RPMI7951 (cell line): Measurements from ENCODE around the gene ZNRF3. TPM values are rescaled to one million over a fixed set of nuclear protein-coding genes. Genes with fewer than 3 reads are reported as not detected.
"Not testable (repeated sequence)": the region's sequence is repeated elsewhere in the genome, so short reads cannot be mapped to it uniquely, and the experiment has no call there.

Source experiments
- DNase-seq: peaks from one replicate; pipeline ENCODE4 v3.0.0-alpha.2; 2012; ENCODE audit warnings: low read depth
- total RNA-seq: library from RNA; depleted of rRNA; stranded (reverse); fragments of >200 nt; shearing (Covaris generic); gene quantifications from 2 replicates; pipeline ENCODE4 v1.2.3, GENCODE V29; 2014

The ZNRF3 gene
- total RNA-seq, 1 experiment from 2014 or later: 2.3 TPM

DNA sequence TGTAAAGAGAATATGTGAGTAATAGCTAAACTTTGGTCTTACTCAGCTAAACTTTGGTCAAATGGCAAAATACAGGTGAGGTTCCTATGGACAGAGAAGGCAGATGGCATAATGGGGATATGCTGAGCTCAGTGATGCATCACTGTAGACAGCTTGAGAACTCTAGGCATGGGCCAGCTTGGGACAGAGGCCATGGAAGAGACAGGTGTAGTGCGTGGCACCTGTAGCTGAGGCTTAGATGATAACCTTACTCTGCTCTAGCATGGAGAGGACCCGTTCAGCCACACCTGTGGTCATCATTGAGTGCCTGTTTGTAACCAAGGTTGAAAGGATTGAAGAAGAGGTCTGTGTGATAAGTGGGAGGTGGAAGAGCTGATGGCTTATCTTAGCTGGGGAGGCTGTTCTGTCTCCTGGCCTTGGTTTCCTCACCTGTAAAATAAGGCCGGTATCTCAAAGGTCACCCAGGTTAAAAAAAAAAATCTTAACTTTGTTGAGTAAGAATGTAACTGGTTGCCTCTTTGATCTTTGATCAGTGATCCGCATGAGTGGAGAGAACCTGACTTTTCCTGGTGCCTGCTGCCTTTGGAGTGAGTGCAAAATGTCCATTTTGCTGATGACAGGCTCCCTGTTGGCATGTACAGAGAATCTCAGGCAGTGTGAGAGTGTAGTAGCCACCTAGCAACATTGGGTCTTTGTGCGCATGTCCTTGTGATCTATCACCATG, 48.6 kb downstream of the ZNRF3 start:
- no peak for DNase-seq

DNA sequence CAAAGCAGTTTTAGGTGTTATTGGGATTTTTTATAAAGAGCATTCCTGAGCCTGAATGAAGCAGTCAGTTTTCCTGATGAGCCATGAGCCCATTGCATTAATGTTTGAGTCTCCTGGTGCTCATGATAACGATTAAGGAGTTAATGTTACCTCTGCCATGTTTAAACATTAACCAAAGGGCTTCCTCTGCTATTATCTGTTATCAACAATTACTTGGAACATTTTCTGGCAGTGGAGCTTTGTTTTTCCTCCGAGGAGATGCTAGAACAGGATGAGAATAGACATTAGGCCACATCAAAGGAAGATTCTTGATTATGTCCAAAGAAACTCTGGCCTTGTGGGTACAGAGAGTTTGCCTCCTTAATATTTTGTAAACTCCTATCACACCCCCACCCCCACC, 49.9 kb downstream of the ZNRF3 start:
- no peak for DNase-seq

DNA sequence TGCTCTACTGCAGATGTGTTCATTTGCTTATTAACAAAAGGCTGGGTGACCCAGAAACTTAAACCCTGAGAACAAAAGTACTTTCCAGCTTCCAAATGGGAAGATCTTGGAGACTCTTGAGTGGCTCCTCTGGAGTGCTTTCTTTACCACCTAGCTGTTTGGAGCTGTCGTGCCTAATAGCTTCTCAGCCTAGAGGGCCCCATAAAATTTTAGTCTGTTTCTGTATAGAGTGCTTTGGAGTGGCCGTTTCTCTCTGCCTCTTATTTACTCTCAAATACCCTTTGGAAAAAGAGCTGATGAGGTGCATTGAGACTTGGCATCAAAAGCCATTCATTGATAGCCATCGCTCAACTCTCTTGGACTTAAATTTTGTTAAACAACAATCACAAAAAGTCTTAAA, 50.7 kb downstream of the ZNRF3 start:
- no peak for DNase-seq

DNA sequence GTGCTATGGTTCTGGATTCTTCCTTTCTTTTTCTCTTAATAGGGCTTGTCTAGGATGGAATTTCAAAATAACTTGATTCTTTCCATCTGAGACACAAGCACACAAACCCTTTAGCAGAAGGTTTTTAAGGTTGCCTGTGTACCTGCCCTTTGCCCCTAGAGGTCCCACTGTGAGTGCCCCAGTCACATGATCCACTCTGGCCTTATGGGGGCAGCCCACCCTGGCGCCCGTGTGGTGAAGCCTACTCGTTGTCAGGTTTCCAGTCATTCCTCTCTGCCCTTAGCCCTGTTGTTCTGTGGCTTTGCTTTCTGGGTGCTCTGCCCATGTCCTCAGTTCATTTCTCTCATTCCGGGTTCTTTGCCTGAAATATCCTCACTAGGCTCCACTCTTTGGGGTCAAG, 51.8 kb downstream of the ZNRF3 start:
- no peak for DNase-seq

DNA sequence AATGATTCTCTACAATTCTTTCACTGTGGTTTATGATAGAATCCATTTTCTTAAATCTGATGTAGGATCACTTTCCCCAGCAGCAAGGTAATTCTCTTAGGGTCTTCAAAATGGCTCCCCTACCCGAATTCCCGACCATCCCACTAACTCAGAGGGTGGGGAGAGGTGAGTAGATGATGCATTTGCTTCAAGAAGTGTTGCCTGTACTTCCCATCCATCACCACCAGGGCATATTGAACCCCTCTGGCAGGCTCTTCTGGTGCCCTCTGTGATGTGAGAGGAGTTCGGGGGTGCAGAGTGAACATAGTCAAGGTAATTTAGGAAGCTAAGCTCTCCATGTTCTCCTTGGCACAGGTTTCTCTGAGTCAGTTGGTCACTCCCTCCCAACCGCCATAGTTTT, 52.3 kb downstream of the ZNRF3 start:
- no peak for DNase-seq

DNA sequence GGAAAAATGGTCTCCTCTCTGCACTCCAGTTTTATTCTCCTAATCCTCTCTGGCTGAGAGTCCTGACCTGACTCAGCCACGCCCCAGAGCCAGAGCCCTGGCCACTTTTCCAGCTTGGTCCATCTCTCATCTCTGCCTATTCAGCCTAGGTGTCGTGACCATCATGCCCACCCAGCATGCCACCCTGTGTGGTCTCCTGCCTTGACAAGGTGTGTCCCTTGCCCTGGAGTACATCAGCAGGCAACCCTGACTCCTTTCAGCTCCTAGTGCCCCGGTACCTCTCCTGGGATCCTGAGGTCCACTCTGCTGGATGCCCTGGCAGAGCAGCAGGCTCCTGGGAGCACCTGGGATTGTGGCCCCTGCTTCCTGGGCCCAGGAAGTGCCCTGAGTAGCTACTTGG, 52.8 kb downstream of the ZNRF3 start:
- DNase-seq: no peak

DNA sequence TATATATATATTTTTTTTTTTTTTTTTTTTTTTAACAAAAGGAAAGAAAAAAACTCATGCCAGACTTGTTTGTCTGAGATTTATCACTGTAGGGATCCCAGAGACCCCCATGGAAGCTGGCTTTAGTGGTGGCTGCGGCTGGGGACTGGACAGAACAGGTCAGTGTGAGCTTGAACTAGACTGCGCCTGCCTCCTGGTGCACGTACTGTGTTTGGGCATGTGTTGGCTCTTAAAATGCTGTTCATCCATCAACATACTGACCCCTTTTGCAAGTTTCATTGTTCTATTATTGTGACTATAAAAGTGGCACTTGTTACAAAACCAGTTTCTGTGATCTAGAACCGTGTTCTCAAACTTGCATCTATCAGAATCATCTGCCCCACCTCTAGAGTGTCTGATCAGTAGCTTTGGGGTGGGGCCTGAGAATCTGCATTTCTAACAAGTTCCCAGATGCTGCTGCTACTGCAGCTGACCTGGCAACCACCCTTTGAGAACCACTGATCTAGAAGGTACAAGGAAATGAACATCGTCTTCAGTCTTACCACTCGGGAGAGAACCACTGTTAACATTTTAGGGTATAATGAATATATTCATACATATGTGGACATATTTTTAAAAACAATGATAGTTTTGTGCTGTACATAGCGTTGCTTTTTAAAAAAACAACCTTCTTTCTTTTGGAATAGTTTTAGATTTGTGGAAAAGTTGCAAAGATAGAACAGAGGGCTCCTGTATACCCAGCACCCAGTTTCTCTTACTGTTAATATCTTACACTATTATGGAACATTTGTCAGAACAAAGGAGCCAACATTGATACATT, 54.0 kb downstream of the ZNRF3 start:
- no peak for DNase-seq

DNA sequence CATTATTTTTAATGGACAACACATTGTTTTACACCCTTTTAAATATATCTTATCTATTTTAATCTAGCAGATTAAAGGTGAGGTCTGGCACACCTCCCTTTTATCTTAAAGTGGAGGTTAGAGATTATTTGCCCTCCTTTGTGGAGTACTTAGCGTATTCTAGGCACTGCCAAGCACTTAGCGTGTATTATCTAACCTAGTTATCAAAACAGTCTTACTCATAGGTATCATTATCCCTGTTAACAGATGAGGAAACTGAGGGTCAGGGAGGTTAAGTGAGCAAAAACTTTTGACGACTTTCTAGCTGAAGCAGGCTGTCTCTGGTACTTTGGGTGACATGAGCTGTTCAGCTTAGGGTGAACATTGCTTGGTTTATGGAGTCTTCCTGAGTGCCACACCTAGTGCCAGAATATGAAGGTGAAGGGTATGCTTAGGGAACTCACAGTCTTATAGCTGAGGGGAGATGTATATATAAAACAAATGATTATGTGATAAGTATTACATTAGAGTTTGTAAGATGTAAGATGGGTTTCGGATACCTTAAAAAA, 55.0 kb downstream of the ZNRF3 start:
- no peak for DNase-seq

DNA sequence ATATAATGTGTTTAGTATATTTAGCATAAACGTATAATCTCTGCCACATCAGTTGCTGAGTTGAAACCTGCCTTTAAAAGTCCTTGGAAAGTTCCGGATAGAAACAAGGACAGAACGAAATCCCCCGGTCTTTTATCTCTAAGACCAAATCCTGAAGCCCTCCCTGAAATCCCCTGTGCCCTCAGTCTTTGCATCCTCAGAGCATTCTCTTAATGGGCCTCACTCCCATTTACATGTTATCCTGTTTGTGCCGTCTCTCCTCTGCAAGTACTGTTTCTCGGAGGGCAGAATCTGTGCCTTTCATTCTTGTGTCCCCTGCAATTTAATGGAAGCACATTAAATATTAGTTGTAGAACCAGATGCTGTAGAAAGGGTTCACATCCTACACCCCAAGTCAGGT, 56.0 kb downstream of the ZNRF3 start:
- no peak for DNase-seq

DNA sequence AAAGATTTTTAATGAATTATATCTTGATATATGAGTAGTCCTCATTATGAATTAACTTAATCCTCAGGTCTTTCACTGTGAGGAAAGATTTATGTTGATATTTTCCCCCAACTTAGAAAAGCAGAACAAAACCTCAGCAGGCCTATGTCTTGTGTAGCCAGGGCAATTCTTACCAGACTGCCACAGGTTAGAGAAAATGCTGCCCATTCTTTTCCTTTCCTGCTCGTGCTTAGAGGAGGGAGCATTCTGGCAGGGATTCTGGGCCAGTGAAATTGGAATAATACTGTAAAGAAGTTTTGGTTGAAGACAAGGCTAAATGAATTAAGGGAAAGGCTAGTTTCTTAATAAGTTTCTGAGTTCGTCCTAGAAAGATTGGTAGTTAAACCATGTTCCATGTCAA, 56.6 kb downstream of the ZNRF3 start:
- DNase-seq: no peak

DNA sequence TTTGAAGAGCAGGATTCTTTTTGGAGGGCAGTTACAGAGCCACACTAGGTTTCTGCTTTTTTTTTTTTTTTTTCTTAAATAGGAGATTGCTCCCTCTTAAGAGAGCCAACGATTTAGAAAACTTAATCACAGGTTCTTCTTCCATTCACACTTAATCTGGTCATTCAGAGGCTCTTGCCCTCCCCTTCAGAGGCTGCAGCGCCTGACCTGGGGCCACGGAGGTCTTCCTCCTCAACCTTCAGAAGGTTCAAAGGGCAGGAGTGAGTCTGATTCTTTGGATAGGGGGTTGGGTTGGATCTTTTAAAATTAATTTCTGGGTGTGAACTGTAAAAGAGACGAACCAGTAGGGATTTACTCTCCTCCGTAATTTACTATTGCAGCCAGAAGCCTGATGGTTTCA, 57.1 kb downstream of the ZNRF3 start:
- no peak for DNase-seq

DNA sequence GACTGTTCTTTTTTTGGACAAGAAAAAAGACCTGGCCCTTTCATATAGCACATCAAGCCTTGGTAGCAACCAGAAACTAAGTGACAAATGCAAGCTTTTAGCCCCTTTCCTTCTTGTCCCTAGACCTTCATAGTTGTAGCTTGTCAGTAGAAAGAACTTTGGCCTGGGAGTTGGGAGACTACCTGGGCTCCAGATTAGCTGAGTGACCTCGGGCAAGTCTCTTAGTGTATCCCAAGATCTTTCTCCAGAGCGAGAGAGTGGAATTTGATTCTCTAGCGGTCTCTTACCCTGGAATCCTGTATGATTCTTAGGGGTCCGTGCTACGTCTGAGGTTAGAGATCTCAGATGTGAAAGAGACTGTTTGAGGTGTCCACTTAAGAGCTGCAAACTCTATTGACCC, 59.0 kb downstream of the ZNRF3 start:
- DNase-seq: no peak

DNA sequence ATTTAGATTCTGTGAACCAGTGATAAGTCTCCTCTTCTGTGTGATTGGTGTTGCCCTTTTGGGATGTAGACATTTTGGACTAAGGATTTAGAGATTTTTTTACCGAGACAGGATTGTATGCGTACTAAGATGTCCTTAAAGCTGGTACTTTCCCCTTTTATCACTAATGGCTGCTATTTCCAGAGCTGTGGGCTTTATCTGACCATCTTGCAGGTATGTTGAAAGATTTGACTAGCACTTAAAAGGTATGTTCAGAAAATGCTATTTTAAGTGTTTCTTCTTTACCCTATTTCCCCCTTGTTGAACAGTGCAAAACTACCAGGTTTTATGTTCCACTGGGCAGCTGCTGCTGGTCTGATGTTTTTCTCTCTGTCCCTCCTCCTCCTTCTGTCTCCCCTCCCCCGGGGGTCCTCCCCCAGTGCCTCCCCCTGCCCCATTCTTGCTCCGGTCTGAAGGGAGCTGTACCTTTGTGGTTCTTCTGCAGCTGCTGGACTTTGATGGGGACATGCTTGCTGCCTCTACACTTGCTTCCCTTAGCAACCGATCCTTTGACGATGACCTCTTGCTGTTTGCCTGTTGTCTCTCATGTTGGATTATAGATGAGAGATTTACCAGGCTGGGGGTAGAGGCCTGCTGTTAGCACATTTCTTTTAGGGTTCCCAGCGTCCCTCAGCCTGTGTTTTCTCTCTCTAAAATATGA, 59.6 kb downstream of the ZNRF3 start:
- DNase-seq: no peak

DNA sequence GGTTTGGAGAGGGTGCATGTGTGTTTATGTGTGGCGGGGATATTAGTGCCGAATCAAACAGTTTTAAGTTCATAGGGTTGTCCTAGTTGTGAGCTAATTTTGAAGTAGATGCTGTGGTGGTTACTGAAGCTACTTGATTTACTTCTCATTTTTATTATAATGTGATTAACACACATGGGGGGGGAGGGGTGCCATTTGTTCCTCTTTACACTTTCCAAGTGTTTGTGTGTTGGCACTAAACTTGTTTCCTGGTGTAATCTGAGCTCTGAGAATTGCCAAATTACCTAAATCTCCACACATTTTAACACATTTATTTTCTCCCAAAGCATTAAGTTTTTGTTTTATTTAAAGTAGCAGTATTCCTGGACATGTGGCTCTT, 60.1 kb downstream of the ZNRF3 start:
- no peak for DNase-seq

DNA sequence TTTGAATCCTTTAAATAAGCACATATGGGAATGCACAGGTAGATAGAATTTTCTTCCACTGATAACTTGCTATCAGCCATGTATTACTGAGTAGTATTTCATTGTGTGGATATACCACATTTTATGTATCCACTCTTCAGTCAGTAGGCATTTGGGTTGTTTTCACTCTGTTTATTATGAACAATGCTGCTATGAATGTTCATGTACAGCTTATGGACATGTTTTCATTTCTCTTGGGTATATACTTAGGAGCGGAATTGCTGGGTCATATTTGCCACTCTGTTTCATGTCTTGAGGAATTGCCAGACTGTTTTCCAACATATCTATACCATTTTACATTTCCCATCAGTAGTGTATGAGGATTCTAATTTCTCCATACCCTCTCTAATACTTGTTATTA, 63.8 kb downstream of the ZNRF3 start:
- no peak for DNase-seq

DNA sequence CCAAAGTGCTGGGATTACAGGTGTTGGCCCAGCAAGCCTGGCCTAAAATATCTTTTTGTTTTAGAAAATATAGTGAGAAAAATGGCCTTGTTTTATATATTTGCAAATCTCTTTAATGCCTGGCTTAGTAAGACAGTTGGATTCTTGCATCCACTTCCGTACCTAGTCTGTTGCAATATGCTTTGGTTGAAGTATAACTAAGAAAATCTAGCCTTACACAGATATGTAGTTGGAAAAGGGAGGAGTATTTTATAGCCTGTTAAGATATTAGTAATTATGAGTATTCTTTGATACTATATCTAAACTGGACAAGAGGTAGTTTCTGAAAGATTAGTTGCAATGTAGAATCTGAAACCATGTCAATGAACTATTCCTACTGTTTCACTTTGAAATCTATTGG, 65.1 kb downstream of the ZNRF3 start:
- DNase-seq: no peak

DNA sequence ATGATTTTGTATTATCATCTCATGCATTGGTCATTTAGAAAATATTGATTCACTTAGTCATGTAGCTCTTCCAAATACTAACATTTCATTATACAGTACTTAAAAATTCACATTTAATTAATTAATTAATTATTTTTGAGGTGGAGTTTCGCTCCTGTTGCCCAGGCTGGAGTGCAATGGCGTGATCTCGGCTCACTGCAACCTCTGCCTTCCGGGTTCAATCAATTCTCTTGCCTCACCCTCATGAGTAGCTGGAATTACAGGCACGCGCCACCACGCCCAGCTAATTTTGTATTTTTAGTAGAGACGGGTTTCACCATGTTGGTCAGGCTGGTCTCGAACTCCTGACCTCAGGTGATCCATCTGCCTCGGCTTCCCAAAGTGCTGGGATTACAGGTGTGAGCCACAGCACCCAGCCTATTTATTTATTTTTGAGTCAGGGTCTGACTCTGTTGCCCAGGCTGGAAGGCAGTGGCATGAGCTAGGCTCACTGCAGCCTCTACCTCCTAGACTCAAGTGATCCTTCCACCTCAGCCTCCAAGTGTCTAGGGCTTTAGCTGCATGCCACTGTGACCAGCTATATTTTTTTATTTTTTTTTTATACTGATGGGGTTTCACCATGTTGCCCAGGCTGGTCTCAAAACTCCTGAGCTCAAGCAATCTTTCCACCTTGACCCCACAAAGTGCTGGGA, 65.6 kb downstream of the ZNRF3 start:
- DNase-seq: not testable (repeated sequence)

DNA sequence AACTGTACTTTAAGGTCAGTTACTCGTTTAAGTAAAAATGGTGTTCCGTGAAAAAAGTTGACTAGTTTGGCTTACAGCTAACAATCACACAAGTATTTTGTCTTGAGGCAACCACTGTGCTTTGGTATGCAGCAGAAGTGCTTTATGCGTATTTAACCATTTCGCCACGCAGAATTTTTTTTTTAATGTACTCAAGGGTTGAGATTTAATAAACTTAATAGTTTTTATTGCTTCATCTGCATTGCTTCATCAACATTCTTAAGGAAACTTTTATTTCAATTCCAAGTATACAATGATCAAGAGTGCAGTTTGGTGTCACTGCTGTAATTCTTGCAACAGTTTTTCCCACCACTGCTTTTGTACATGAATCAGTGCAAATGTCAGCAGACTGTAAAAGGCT, 66.4 kb downstream of the ZNRF3 start:
- no peak for DNase-seq

DNA sequence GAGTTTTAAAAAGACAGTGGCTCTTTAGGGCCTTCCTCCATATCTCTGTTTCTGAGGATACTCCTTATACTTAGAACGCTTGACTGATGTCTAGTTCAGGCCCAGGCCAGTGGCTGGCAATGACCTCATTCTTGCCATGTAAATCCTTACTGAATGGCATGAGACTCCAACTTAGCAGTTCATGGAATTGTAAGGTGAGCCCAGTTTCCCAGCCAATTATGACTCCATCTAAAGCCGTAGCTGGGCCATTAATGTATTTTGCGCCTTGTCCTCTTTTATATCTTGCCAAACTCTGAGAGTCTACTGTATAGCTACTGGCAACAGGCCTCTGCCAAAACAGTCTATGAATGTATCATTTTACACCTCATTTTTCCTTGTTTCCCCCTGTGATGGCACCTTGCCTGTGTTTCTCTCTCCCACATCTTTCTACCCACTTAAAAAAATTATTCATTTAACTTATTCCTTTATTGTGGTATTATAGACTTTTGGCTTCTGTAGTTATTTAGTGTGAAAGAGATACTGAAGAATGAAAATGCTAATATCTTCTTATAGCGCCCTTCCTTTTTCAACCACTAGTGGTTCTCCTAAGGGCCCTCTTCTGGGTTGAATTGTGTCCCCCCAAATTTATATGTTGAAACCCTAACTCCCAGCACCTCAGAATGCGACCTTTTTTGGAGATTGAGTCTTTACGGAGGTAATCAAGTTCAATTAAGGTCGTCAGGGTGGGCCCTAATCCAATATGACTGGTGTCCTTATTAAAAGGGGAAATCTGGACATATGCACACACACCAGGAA, 67.4 kb downstream of the ZNRF3 start:
- no peak for DNase-seq

DNA sequence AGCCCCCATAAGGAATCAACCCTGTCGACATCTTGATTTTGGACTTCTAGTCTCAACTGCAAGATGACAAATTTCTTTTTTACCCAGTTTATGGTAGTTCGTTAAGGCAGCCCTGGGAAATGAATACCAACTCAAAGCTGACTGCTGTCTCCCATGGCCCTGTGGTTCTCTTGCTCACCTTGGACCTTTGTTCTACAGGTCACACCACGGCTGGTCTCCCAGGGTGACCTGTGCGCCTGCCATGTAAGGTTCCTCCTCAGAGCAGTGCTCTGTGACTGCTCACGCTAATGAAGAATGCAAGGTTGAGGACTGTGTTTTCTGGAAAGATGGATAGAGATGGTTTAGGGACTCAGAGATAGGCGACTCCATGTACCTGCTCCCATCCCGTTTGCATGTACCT, 68.2 kb downstream of the ZNRF3 start:
- DNase-seq: no peak

DNA sequence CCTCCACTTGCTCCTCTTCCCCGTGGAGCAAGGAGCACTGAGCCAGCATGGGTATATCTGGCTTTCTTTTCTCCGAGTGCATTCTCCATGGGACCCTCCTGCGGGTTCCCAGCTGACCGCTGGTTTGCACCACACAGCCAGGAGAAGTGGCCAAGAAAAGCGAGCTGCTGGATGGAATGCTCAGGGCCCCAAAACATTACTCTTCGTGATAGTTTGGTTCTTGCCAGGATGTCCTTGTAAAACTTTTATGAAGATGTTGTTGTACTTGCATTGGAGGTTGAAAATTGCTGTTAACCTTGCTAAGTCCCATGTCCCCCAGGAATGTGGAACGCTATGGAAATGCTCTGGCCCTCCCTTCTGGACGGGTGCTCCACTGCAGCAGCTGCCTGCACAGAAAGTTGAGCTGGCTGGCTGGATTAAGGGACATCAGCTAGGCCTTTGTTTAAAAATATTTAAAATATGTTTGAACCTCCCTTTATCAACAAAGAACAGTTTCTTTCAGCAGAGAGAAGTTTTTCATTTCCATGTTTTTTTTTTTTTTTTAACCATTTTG, 68.7 kb downstream of the ZNRF3 start:
- no peak for DNase-seq
